Measurements from ENCODE around the gene NDUFS7. TPM values are rescaled to one million over a fixed set of nuclear protein-coding genes. Genes with fewer than 3 reads are reported as not detected.

NDUFS7 gene
- total RNA-seq, 1 donor from 2014 or later, result 57.3 TPM

DNA sequence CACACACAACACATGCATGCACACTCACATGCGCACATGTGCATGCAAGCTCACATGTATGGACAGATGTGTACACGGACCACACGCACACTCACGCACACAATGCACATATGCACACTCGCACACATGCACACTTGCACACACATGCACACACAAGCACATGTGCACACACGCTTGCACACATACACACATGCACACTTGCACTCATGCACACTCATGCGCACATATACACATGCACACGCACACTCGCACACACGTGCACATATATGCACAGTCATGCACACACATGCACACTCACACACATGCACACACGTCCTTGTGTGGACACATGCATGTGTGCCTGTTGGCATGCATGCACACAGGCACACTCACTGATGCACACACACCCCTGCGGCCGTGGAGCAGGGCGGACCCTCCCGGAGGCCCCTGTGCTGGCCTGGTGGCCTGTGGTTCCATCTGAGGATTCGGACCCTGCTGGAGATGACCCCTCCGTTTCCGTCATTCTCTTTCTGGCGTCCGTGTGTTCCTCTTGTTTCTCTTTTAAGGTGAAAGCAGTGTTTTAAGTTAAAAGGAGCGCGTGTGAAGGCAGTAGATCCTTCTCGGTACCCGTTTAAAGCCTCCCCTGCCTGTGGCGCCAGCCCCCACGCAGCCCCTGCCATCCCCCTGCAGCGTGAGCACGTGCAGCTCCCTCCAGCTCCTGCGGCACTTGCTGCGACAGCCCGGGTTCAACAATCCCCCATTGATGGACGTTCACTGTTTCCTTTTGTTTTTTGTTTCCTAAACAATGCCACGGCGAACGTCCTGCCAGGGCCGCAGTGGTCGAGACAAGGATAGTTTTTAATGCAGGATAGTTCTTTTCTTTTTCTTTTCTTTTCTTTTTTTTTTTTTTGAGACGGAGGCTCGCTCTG, 5.6 kb downstream of the NDUFS7 start:
- H3K4me1 Mint-ChIP-seq (ENCODE audit: low read depth), result peaks cover 7% of the 10 kb centered on the region
- peaks cover 12% of the 10 kb centered on the region for H3K36me3 Mint-ChIP-seq (ENCODE audit: low read depth)
- TF ChIP-seq, protein P1, sequence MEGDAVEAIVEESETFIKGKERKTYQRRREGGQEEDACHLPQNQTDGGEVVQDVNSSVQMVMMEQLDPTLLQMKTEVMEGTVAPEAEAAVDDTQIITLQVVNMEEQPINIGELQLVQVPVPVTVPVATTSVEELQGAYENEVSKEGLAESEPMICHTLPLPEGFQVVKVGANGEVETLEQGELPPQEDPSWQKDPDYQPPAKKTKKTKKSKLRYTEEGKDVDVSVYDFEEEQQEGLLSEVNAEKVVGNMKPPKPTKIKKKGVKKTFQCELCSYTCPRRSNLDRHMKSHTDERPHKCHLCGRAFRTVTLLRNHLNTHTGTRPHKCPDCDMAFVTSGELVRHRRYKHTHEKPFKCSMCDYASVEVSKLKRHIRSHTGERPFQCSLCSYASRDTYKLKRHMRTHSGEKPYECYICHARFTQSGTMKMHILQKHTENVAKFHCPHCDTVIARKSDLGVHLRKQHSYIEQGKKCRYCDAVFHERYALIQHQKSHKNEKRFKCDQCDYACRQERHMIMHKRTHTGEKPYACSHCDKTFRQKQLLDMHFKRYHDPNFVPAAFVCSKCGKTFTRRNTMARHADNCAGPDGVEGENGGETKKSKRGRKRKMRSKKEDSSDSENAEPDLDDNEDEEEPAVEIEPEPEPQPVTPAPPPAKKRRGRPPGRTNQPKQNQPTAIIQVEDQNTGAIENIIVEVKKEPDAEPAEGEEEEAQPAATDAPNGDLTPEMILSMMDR (IDR thresholded peaks at IDR 0.05), result no peak
- no peaks in the 10 kb centered on the region for H3K9me3 Mint-ChIP-seq (ENCODE audit: low read depth)
- DNase-seq (ENCODE audit: low spot score), result no peak
- H3K27me3 Mint-ChIP-seq (ENCODE audit: low read depth), result no peaks in the 10 kb centered on the region
- H3K27ac Mint-ChIP-seq (ENCODE audit: unreplicated experiment), result no peak overlapping the region
- H3K4me3 Mint-ChIP-seq (ENCODE audit: unreplicated experiment), result no peak overlapping the region

GRCh38 chr19:1390890-1391423, 7.2 kb downstream of the NDUFS7 start:
- H3K27ac Mint-ChIP-seq (ENCODE audit: unreplicated experiment), result no peak overlapping the region
- no peak overlapping the region for H3K4me3 Mint-ChIP-seq (ENCODE audit: unreplicated experiment)
- H3K9me3 Mint-ChIP-seq (ENCODE audit: low read depth), result no peaks in the 10 kb centered on the region
- peaks cover 12% of the 10 kb centered on the region for H3K36me3 Mint-ChIP-seq (ENCODE audit: low read depth)
- DNase-seq (ENCODE audit: low spot score), result no peak
- TF ChIP-seq, protein P1 (IDR thresholded peaks at IDR 0.05), result no peak
- no peaks in the 10 kb centered on the region for H3K4me1 Mint-ChIP-seq (ENCODE audit: low read depth)
- H3K27me3 Mint-ChIP-seq (ENCODE audit: low read depth), result no peaks in the 10 kb centered on the region

DNA sequence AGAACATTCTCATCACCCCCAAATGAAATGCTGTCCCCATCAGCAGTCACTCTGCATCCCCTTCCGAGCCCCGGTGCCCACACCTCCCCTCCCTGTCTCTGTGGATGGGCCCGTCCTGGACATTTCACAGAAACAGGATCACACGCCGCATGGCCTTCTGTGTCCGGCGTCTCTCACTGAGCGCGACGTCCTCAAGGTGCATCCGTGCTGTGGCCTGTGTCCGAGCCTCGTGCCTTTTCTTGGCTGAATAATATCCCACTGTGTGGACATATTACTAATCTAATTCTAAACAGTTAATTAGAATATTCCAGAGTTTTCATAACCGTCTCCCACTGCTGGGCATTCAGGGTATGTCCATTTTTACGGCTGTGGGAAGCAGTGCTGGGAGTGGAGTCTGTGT, 8.7 kb downstream of the NDUFS7 start:
- TF ChIP-seq, protein P1 (IDR thresholded peaks at IDR 0.05), result no peak
- H3K9me3 Mint-ChIP-seq (ENCODE audit: low read depth), result no peaks in the 10 kb centered on the region
- DNase-seq (ENCODE audit: low spot score), result no peak
- no peaks in the 10 kb centered on the region for H3K27me3 Mint-ChIP-seq (ENCODE audit: low read depth)
- H3K4me1 Mint-ChIP-seq (ENCODE audit: low read depth), result no peaks in the 10 kb centered on the region
- H3K36me3 Mint-ChIP-seq (ENCODE audit: low read depth), result peaks cover 12% of the 10 kb centered on the region
- no peak overlapping the region for H3K4me3 Mint-ChIP-seq (ENCODE audit: unreplicated experiment)
- no peak overlapping the region for H3K27ac Mint-ChIP-seq (ENCODE audit: unreplicated experiment)

GRCh38 chr19:1392939-1393530, 9.3 kb downstream of the NDUFS7 start:
- TF ChIP-seq, protein P1 (IDR thresholded peaks at IDR 0.05), result no peak
- no peaks in the 10 kb centered on the region for H3K4me1 Mint-ChIP-seq (ENCODE audit: low read depth)
- H3K27me3 Mint-ChIP-seq (ENCODE audit: low read depth), result no peaks in the 10 kb centered on the region
- H3K36me3 Mint-ChIP-seq (ENCODE audit: low read depth), result peaks cover 12% of the 10 kb centered on the region
- no peak for DNase-seq (ENCODE audit: low spot score)
- H3K27ac Mint-ChIP-seq (ENCODE audit: unreplicated experiment), result no peak overlapping the region
- no peak overlapping the region for H3K4me3 Mint-ChIP-seq (ENCODE audit: unreplicated experiment)
- no peaks in the 10 kb centered on the region for H3K9me3 Mint-ChIP-seq (ENCODE audit: low read depth)

DNA sequence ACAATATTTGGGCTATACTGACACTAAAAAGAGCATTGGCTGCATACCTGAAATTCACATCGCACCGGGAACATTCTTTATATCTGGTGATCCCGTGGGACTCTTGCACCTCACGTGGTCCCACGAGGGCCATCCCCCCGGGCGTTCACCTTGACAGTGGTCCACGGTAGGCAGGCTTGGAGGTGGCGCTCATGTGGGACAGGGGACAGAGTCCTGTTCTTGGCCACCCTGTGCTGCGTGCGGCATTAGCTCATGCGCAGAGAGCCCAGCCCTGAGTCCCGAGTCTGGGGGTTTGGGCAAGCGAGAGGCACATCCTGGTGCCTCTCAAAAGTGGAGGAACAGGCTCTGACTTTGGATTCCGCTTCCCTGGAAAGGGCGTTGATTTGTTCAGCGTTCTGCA, 10.1 kb downstream of the NDUFS7 start:
- Mint-ChIP-seq H3K4me3 (ENCODE audit: unreplicated experiment) (no peak overlapping the region), H3K27ac (ENCODE audit: unreplicated experiment) (no peak overlapping the region), H3K4me1 (ENCODE audit: low read depth) (no peaks in the 10 kb centered on the region), H3K9me3 (ENCODE audit: low read depth) (no peaks in the 10 kb centered on the region), H3K27me3 (ENCODE audit: low read depth) (no peaks in the 10 kb centered on the region), H3K36me3 (ENCODE audit: low read depth) (peaks cover 11% of the 10 kb centered on the region)
- TF ChIP-seq, protein P1 (IDR thresholded peaks at IDR 0.05), result no peak
- DNase-seq (ENCODE audit: low spot score), result no peak
